ENCODE results near the gene AP1M2. TPM values are rescaled to one million over a fixed set of nuclear protein-coding genes. Genes with fewer than 3 reads are reported as not detected.

Gene AP1M2
- total RNA-seq, 2 donors from 2014 or later: 149 to 172 TPM

- no peak for TF ChIP-seq CTCF (IDR thresholded peaks at IDR 0.05)
- peaks cover 10% of the 10 kb centered on the region for H3K4me1 ChIP-seq
- peak; percentile 55 for DNase-seq
- peak overlapping the region; percentile 75 to 93 for H3K9ac ChIP-seq (ENCODE audit: low read depth in 2 of 2, low read length in 2 of 2)
- peak overlapping the region; percentile 69 for H3K4me3 ChIP-seq
- no peaks in the 10 kb centered on the region for H3K36me3 ChIP-seq
- H3K27me3 ChIP-seq: no peaks in the 10 kb centered on the region
- H3K9me3 ChIP-seq: no peaks in the 10 kb centered on the region
- H3K27ac ChIP-seq: peak overlapping the region; percentile 82
- intact Hi-C loops (cut with DNase I): no loop called here
These were observed 38.6 kb upstream of the AP1M2 start for GRCh38 chr19:10625762-10626138.

- H3K27me3 ChIP-seq: no peaks in the 10 kb centered on the region
- TF ChIP-seq CTCF (IDR thresholded peaks at IDR 0.05): no peak
- H3K36me3 ChIP-seq: no peaks in the 10 kb centered on the region
- H3K9ac ChIP-seq (ENCODE audit: low read depth in 2 of 2, low read length in 2 of 2): peak within 1 kb of the TSS; percentile 75 to 93
- peaks cover 10% of the 10 kb centered on the region for H3K4me1 ChIP-seq
- peak within 1 kb of the TSS; percentile 82 for H3K27ac ChIP-seq
- H3K4me3 ChIP-seq: peak within 1 kb of the TSS; percentile 69
- peak; percentile 97 for DNase-seq
- no peaks in the 10 kb centered on the region for H3K9me3 ChIP-seq
- intact Hi-C loops (cut with DNase I): no loop called here
These were observed 38.1 kb upstream of the AP1M2 start, which contains the start of gene SLC44A2 for GRCh38 chr19:10625003-10625761. Gene SLC44A2, plus strand, starts transcription at chr19:10625553. Its CDS starts 81 bp downstream, at chr19:10625634.

- Histone ChIP-seq H3K9me3 (no peaks in the 10 kb centered on the region), H3K4me1 (peaks cover 10% of the 10 kb centered on the region), H3K4me3 (no peak overlapping the region), H3K9ac (ENCODE audit: low read depth in 2 of 2, low read length in 2 of 2) (peak overlapping the region; percentile 13 to 77), H3K36me3 (no peaks in the 10 kb centered on the region), H3K27ac (peak overlapping the region; percentile 82), H3K27me3 (no peaks in the 10 kb centered on the region)
- TF ChIP-seq CTCF (IDR thresholded peaks at IDR 0.05): no peak
- intact Hi-C loops (cut with DNase I): no loop called here
- peak; percentile 63 for DNase-seq
These were observed 37.5 kb upstream of the AP1M2 start for GRCh38 chr19:10624585-10624984.

GRCh38 chr19:10621966-10622365 is 34.9 kb upstream of the AP1M2 start:
- intact Hi-C loops (cut with DNase I): no loop called here
- H3K4me1 ChIP-seq: peaks cover 10% of the 10 kb centered on the region
- H3K27ac ChIP-seq: no peak overlapping the region
- H3K9ac ChIP-seq (ENCODE audit: low read depth in 2 of 2, low read length in 2 of 2): no peak overlapping the region
- H3K9me3 ChIP-seq: no peaks in the 10 kb centered on the region
- H3K4me3 ChIP-seq: no peak overlapping the region
- DNase-seq: no peak
- H3K27me3 ChIP-seq: no peaks in the 10 kb centered on the region
- TF ChIP-seq CTCF (IDR thresholded peaks at IDR 0.05): no peak
- no peaks in the 10 kb centered on the region for H3K36me3 ChIP-seq

- no peak overlapping the region for H3K9ac ChIP-seq (ENCODE audit: low read depth in 2 of 2, low read length in 2 of 2)
- H3K27me3 ChIP-seq: no peaks in the 10 kb centered on the region
- H3K36me3 ChIP-seq: no peaks in the 10 kb centered on the region
- peaks cover 10% of the 10 kb centered on the region for H3K4me1 ChIP-seq
- no peak overlapping the region for H3K4me3 ChIP-seq
- DNase-seq: no peak
- no peak overlapping the region for H3K27ac ChIP-seq
- no peaks in the 10 kb centered on the region for H3K9me3 ChIP-seq
- intact Hi-C loops (cut with DNase I): no loop called here
- no peak for TF ChIP-seq CTCF (IDR thresholded peaks at IDR 0.05)
These were observed 33.7 kb upstream of the AP1M2 start for GRCh38 chr19:10620786-10621185.
